H1 (cell line): ENCODE results near the gene CASK. TPM values are rescaled to one million over a fixed set of nuclear protein-coding genes. Genes with fewer than 3 reads are reported as not detected.
A peak's percentile ranks its signal among the peaks of the same experiment; 100 is the strongest.

Source experiments
- CTCF ChIA-PET: fragments of 300-600 bp; sonication (Branson Sonifier 250); formaldehyde crosslinking; loops from one replicate; lab custom pipeline; 2021; ENCODE audit not compliant: partially characterized antibody; lab: Charles Lee
- POLR2A ChIA-PET: fragments of 300-600 bp; sonication (Branson Sonifier 250); formaldehyde crosslinking; loops from one replicate; lab custom pipeline; 2021; ENCODE audit warnings: inconsistent platforms; ENCODE audit not compliant: partially characterized antibody; lab: Charles Lee
- DNase-seq, 2 experiments: peaks; one replicate each; pipeline versions ENCODE4 v3.0.0 to v3.0.0-alpha.2; 2010 to 2022; ENCODE audit warnings: low spot score in 2 of 2, low read depth in 1 of 2, mixed read lengths in 1 of 2
- FAIRE-seq: peaks from 2 replicates; lab custom pipeline; 2011; peaks lifted over from hg19 to GRCh38; lab: Jason Lieb, UNC
- H2AFZ ChIP-seq: 2 replicates; pipeline ENCODE4 v1.8.1; 2012; ENCODE audit warnings: low read length, inconsistent platforms
- H2AK5ac ChIP-seq: 2 replicates; pipeline ENCODE4 v1.6.1; 2013; ENCODE audit warnings: low read depth, low read length
- H2BK120ac ChIP-seq: replicated peaks from 2 replicates; pipeline ENCODE3; 2013; ENCODE audit warnings: low read depth, low read length, inconsistent platforms
- H2BK12ac ChIP-seq: 2 replicates; pipeline ENCODE4 v1.6.1; 2013; ENCODE audit warnings: low read depth, low read length
- H2BK15ac ChIP-seq: 2 replicates; pipeline ENCODE4 v1.6.1; 2013; ENCODE audit warnings: low read length
- H2BK20ac ChIP-seq: 2 replicates; pipeline ENCODE4 v1.6.1; 2013; ENCODE audit warnings: low read length
- H2BK5ac ChIP-seq: 2 replicates; pipeline ENCODE4 v1.6.1; 2013; ENCODE audit warnings: low read depth, low read length
- H3K14ac ChIP-seq: 2 replicates; pipeline ENCODE4 v1.6.1; 2013; ENCODE audit warnings: inconsistent platforms; ENCODE audit not compliant: insufficient read length
- H3K18ac ChIP-seq: 2 replicates; pipeline ENCODE4 v1.6.1; 2013; ENCODE audit warnings: low read length; ENCODE audit errors: extremely low read depth
- H3K23ac ChIP-seq: 2 replicates; pipeline ENCODE4 v1.6.1; 2013; ENCODE audit warnings: inconsistent platforms; ENCODE audit not compliant: insufficient read length
- H3K23me2 ChIP-seq: 2 replicates; pipeline ENCODE4 v1.6.1; 2013; ENCODE audit warnings: low read depth, low read length
- H3K27ac ChIP-seq: 2 replicates; pipeline ENCODE4 v1.6.1; 2011; ENCODE audit warnings: low read depth, low read length, inconsistent platforms
- H3K27me3 ChIP-seq, 4 experiments: replicated peaks in 1 of 4; 1 replicate in 1 of 4; 2 replicates in 3 of 4; pipeline versions ENCODE4 v1.6.1 to v1.8.1; 2011 to 2013; ENCODE audit warnings: low read length in 3 of 4, mild to moderate bottlenecking in 3 of 4, inconsistent platforms in 2 of 4, mixed read lengths in 2 of 4, moderate library complexity in 1 of 4; ENCODE audit not compliant: control insufficient read depth in 3 of 4, insufficient read depth in 3 of 4; ENCODE audit errors: extremely low read depth in 1 of 4
- H3K36me3 ChIP-seq, 4 experiments: 2 replicates each; pipeline versions ENCODE4 v1.6.1 to v1.8.1; 2011 to 2013; ENCODE audit warnings: mild to moderate bottlenecking in 4 of 4, low read length in 3 of 4, moderate library complexity in 2 of 4, control low read depth in 1 of 4, inconsistent platforms in 1 of 4; ENCODE audit not compliant: insufficient read depth in 4 of 4, control insufficient read depth in 2 of 4
- H3K4ac ChIP-seq: replicated peaks from 2 replicates; pipeline ENCODE3; 2013; ENCODE audit warnings: low read length, low read depth, mixed read lengths, inconsistent platforms; ENCODE audit not compliant: insufficient read length
- H3K4me1 ChIP-seq, 4 experiments: replicated peaks in 1 of 4; 1 replicate in 1 of 4; 2 replicates in 3 of 4; pipeline versions ENCODE4 v1.6.1 to v1.8.1; 2011 to 2013; ENCODE audit warnings: low read length in 3 of 4, inconsistent platforms in 2 of 4, mixed read lengths in 1 of 4; ENCODE audit not compliant: insufficient read depth in 4 of 4, control insufficient read depth in 3 of 4
- H3K4me2 ChIP-seq, 2 experiments: 2 replicates each; pipeline versions ENCODE4 v1.6.1 to v1.8.1; 2011 to 2013; ENCODE audit warnings: low read depth in 2 of 2, low read length in 2 of 2, control low read depth in 1 of 2, inconsistent platforms in 1 of 2, mild to moderate bottlenecking in 1 of 2; ENCODE audit not compliant: insufficient read depth in 1 of 2
- H3K4me3 ChIP-seq, 4 experiments: fragments of 200-600, 300-600 bp in 1 of 4; sonication (generic), shearing (Covaris generic), sonication (Bioruptor Twin) in 1 of 4; 2 replicates each; pipeline versions ENCODE4 v1.5.1 to v1.8.1; 2011 to 2016; ENCODE audit warnings: low read length in 4 of 4, low read depth in 3 of 4, control low read depth in 2 of 4, inconsistent platforms in 2 of 4, mild to moderate bottlenecking in 2 of 4, mixed read lengths in 1 of 4, moderate library complexity in 1 of 4; ENCODE audit not compliant: insufficient read depth in 2 of 4; ENCODE audit errors: extremely low read depth in 1 of 4
- H3K56ac ChIP-seq: replicated peaks from 2 replicates; pipeline ENCODE3; 2013; ENCODE audit warnings: low read depth, mild to moderate bottlenecking, mixed read lengths, low read length, inconsistent platforms; ENCODE audit not compliant: insufficient read length
- H3K79me1 ChIP-seq: 2 replicates; pipeline ENCODE4 v1.6.1; 2013; ENCODE audit warnings: low read depth, low read length, control low read depth
- H3K79me2 ChIP-seq, 2 experiments: 2 replicates each; pipeline versions ENCODE4 v1.6.1 to v1.8.1; 2012 to 2013; ENCODE audit warnings: low read length in 2 of 2, mild to moderate bottlenecking in 2 of 2, inconsistent platforms in 1 of 2; ENCODE audit not compliant: insufficient read depth in 2 of 2, control insufficient read depth in 1 of 2
- H3K9ac ChIP-seq, 4 experiments: replicated peaks in 1 of 4; 1 replicate in 1 of 4; 2 replicates in 3 of 4; pipeline versions ENCODE4 v1.6.1 to v1.8.1; 2011 to 2013; ENCODE audit warnings: low read depth in 3 of 4, low read length in 3 of 4, control low read depth in 2 of 4, mild to moderate bottlenecking in 2 of 4, moderate library complexity in 2 of 4, inconsistent platforms in 1 of 4; ENCODE audit errors: extremely low read depth in 1 of 4
- H3K9me3 ChIP-seq, 2 experiments: 2 replicates each; pipeline versions ENCODE4 v1.6.1 to v1.8.1; 2012 to 2013; ENCODE audit warnings: mild to moderate bottlenecking in 2 of 2, moderate library complexity in 2 of 2, control low read depth in 1 of 2, inconsistent platforms in 1 of 2, low read depth in 1 of 2, low read length in 1 of 2, mixed read lengths in 1 of 2; ENCODE audit not compliant: insufficient read depth in 2 of 2
- H4K20me1 ChIP-seq, 2 experiments: replicated peaks in 1 of 2; 2 replicates each; pipeline versions ENCODE3 to v1.8.1; 2011 to 2013; ENCODE audit warnings: inconsistent platforms in 2 of 2, low read length in 2 of 2, mild to moderate bottlenecking in 1 of 2; ENCODE audit not compliant: insufficient read depth in 2 of 2, control insufficient read depth in 1 of 2
- H4K5ac ChIP-seq: 2 replicates; pipeline ENCODE4 v1.6.1; 2013; ENCODE audit warnings: low read length, low read depth, mixed read lengths, inconsistent platforms; ENCODE audit not compliant: insufficient read length
- H4K8ac ChIP-seq: 2 replicates; pipeline ENCODE4 v1.8.0; 2013; ENCODE audit warnings: mild to moderate bottlenecking, moderate library complexity, low read length, inconsistent platforms; ENCODE audit not compliant: insufficient read depth; ENCODE audit errors: extremely low read depth
- H4K91ac ChIP-seq: replicated peaks from 2 replicates; pipeline ENCODE3; 2013; ENCODE audit warnings: low read length, mixed read lengths, inconsistent platforms; ENCODE audit not compliant: insufficient read length
- ASH2L ChIP-seq: fragments of 200-600, 300-600 bp; sonication (generic); IDR thresholded peaks from one replicate; pipeline ENCODE4 v1.7.1; 2017; ENCODE audit warnings: low read length
- CEBPB ChIP-seq: IDR thresholded peaks from 2 replicates; pipeline ENCODE4 v1.6.1; 2012; ENCODE audit warnings: low read depth, low read length
- EGR1 ChIP-seq: IDR thresholded peaks from 2 replicates; pipeline ENCODE4 v1.6.1; 2011; ENCODE audit warnings: low read depth, low read length, borderline replicate concordance
- GABPA ChIP-seq: IDR thresholded peaks from 2 replicates; pipeline ENCODE4 v1.6.1; 2011; ENCODE audit warnings: mild to moderate bottlenecking, low read length, moderate library complexity, borderline replicate concordance; ENCODE audit not compliant: insufficient read depth
- KDM5A ChIP-seq: fragments of 200-600 bp; IDR thresholded peaks from 2 replicates; pipeline ENCODE4 v1.7.1; 2012; ENCODE audit warnings: mild to moderate bottlenecking, low read length, inconsistent platforms, mixed read lengths
- NANOG ChIP-seq: IDR thresholded peaks from 2 replicates; pipeline ENCODE4 v1.6.1; 2011; ENCODE audit warnings: low read length, low read depth, mild to moderate bottlenecking, inconsistent platforms; ENCODE audit not compliant: insufficient read depth, poor library complexity, severe bottlenecking
- NRF1 ChIP-seq: IDR thresholded peaks from 2 replicates; pipeline ENCODE4 v1.6.1; 2011; ENCODE audit warnings: mild to moderate bottlenecking, low read depth, low read length, improper control_type of control experiment
- PHF8 ChIP-seq: fragments of 200-600 bp; sonication (generic); conservative IDR thresholded peaks from 2 replicates; pipeline ENCODE4 v1.7.1; 2012; ENCODE audit warnings: low read depth, mild to moderate bottlenecking, inconsistent platforms, low read length, moderate library complexity
- RBBP5 ChIP-seq: IDR thresholded peaks from 2 replicates; pipeline ENCODE4 v1.7.1; 2012; ENCODE audit warnings: low read depth, mild to moderate bottlenecking, inconsistent platforms, low read length, moderate library complexity, borderline replicate concordance
- RXRA ChIP-seq: IDR thresholded peaks from 2 replicates; pipeline ENCODE4 v1.6.1; 2011; ENCODE audit warnings: low read depth, mild to moderate bottlenecking, low read length, moderate library complexity; ENCODE audit not compliant: insufficient read depth
- SAP30 ChIP-seq: fragments of 300-600 bp; sonication (generic); IDR thresholded peaks from 2 replicates; pipeline ENCODE4 v1.7.1; 2012; ENCODE audit warnings: low read length, moderate library complexity, mild to moderate bottlenecking, inconsistent platforms; ENCODE audit not compliant: insufficient read depth, insufficient replicate concordance
- SP1 ChIP-seq: IDR thresholded peaks from 2 replicates; pipeline ENCODE4 v1.6.1; 2011; ENCODE audit warnings: low read depth, low read length
- SP2 ChIP-seq: IDR thresholded peaks from 2 replicates; pipeline ENCODE4 v1.6.1; 2012; ENCODE audit warnings: mild to moderate bottlenecking, low read length, inconsistent platforms
- TAF7 ChIP-seq: optimal IDR thresholded peaks from 2 replicates; pipeline ENCODE3; 2011; ENCODE audit warnings: low read depth, mild to moderate bottlenecking, inconsistent platforms, low read length, moderate library complexity, borderline replicate concordance
- WGBS, 2 experiments: shearing (Covaris generic) in 1 of 2; methylation state at CpG; one replicate each; pipeline versions ENCODE4 v1.1.6 to v1.1.7; 2013 to 2015; ENCODE audit warnings: low lambda C conversion rate in 2 of 2, mixed read lengths in 2 of 2, inconsistent platforms in 1 of 2, low coverage in 1 of 2, missing lambda C conversion rate in 1 of 2; ENCODE audit not compliant: insufficient replicate concordance in 2 of 2, insufficient coverage in 1 of 2, insufficient read length in 1 of 2; ENCODE audit errors: extremely low coverage in 1 of 2, missing lambda C conversion rate in 1 of 2; 5-methylcytosine and 5-hydroxymethylcytosine counted together
- polyA plus RNA-seq, 7 experiments: library from polyadenylated mRNA; depleted of rRNA in 3 of 7; stranded (reverse) in 5 of 7; unstranded in 2 of 7; fragments of >200 nt in 5 of 7; fragments of 200-250 nt in 2 of 7; gene quantifications; 1 replicate in 5 of 7; 2 replicates in 1 of 7; 4 replicates in 1 of 7; pipeline versions ENCODE4 v1.2.1 to v1.2.3, GENCODE V29; 2011 to 2013; ENCODE audit warnings: missing spikeins in 2 of 7, mixed read lengths in 2 of 7
- total RNA-seq: library from RNA; stranded (reverse); fragmentation: NEBNext Ultra II Directional; extraction: Animal tissue kit (Norgen Biotek cat#: 25700); gene quantifications from 2 replicates; pipeline ENCODE4 v1.2.1, GENCODE V29; 2021

CASK gene
- total and polyA plus RNA-seq, 2 of the 8 experiments (the other 6 are each of a cell fraction or from before 2014, with no cell fraction given): 21.6 to 55.1 TPM

GRCh38 chrX:41621222-41621723, 302.1 kb downstream of the CASK start:
- no peak overlapping the region for H4K5ac ChIP-seq
- H2BK120ac ChIP-seq: no peak overlapping the region
- H2BK15ac ChIP-seq: no peak overlapping the region
- H4K20me1 ChIP-seq: no peaks in the 10 kb centered on the region
- no peaks in the 10 kb centered on the region for H3K27me3 ChIP-seq
- peak; percentile 63 for FAIRE-seq
- H2AFZ ChIP-seq: no peak overlapping the region
- no peak overlapping the region for H3K27ac ChIP-seq
- H3K56ac ChIP-seq: no peak overlapping the region
- CTCF ChIA-PET: interaction anchor here (0.7 kb wide), 1 partner anchor 120 kb away, joined by 3 read pairs; no protein-coding TSS in a partner anchor
- no peaks in the 10 kb centered on the region for H3K79me2 ChIP-seq
- no peak overlapping the region for H2AK5ac ChIP-seq
- H2BK20ac ChIP-seq: no peak overlapping the region
- no peak overlapping the region for H2BK5ac ChIP-seq
- H3K36me3 ChIP-seq: peaks cover 0 to 6% (median 0%) of the 10 kb centered on the region in 4 experiments; a peak in 3 of 8 replicates
- H3K18ac ChIP-seq: no peak overlapping the region
- H3K14ac ChIP-seq: no peak overlapping the region
- H3K4me3 ChIP-seq: no peak overlapping the region
- no peak overlapping the region for H4K91ac ChIP-seq
- H4K8ac ChIP-seq: no peak overlapping the region
- 77% methylated on average over 5 of the region's 5 CpGs; no CpG with 5 or more reads in 1 of the 2 experiments for whole genome bisulfite sequencing, 2 experiments
- H3K79me1 ChIP-seq: no peaks in the 10 kb centered on the region
- no peak overlapping the region for H3K4me2 ChIP-seq
- no peak overlapping the region for H3K23ac ChIP-seq
- H3K9me3 ChIP-seq: no peaks in the 10 kb centered on the region
- H3K4ac ChIP-seq: no peak overlapping the region
- H3K23me2 ChIP-seq: no peaks in the 10 kb centered on the region
- POLR2A ChIA-PET: no interaction called here
- H2BK12ac ChIP-seq: no peak overlapping the region
- peaks cover 0 to 2% (median 0%) of the 10 kb centered on the region in 4 experiments; a peak in 1 of 7 replicates for H3K4me1 ChIP-seq
- no peak overlapping the region for H3K9ac ChIP-seq
- no peak for DNase-seq
- TF ChIP-seq CEBPB (no peak), RXRA (no peak), NRF1 (no peak), SP2 (no peak), EGR1 (no peak), TAF7 (no peak), SP1 (no peak), NANOG (no peak), KDM5A (no peak), GABPA (no peak), ASH2L (no peak), SAP30 (no peak), PHF8 (no peak), RBBP5 (no peak)
